CD14-positive monocyte (primary cell): ENCODE data around the gene CCDC85C. TPM values are rescaled to one million over a fixed set of nuclear protein-coding genes. Genes with fewer than 3 reads are reported as not detected.

Experiments used
- DNase-seq, 3 donors: peaks; one replicate each; pipeline ENCODE4 v3.0.0-alpha.2; 2011 to 2022
- H2AFZ ChIP-seq: 2 replicates; pipeline ENCODE4 v1.6.0; 2012; ENCODE audit warnings: mild to moderate bottlenecking, low read depth, low read length, inconsistent platforms; ENCODE audit not compliant: insufficient read depth, poor library complexity, severe bottlenecking
- H3K27ac ChIP-seq, 2 donors: 1 replicate in 1 of 2; 2 replicates in 1 of 2; pipeline ENCODE4 v1.5.1; 2012 to 2013; ENCODE audit warnings: low read length in 2 of 2, control low read depth in 1 of 2, inconsistent platforms in 1 of 2, low read depth in 1 of 2, mild to moderate bottlenecking in 1 of 2
- H3K27me3 ChIP-seq, 2 donors: one replicate each; pipeline versions ENCODE4 v1.6.0 to v1.6.1; 2011 to 2013; ENCODE audit warnings: low read length in 2 of 2; ENCODE audit not compliant: control insufficient read depth in 2 of 2, insufficient read depth in 2 of 2
- H3K36me3 ChIP-seq, 2 donors: replicated peaks in 1 of 2; 1 replicate in 1 of 2; 2 replicates in 1 of 2; pipeline versions ENCODE4 v1.5.1 to v1.6.1; 2012 to 2013; ENCODE audit warnings: low read length in 2 of 2, control low read depth in 1 of 2, inconsistent platforms in 1 of 2, mild to moderate bottlenecking in 1 of 2; ENCODE audit not compliant: insufficient read depth in 2 of 2, control insufficient read depth in 1 of 2
- H3K4me1 ChIP-seq, 2 donors: 1 replicate in 1 of 2; 2 replicates in 1 of 2; pipeline versions ENCODE4 v1.5.1 to v1.6.1; 2012 to 2013; ENCODE audit warnings: low read length in 2 of 2, control low read depth in 1 of 2, inconsistent platforms in 1 of 2, mild to moderate bottlenecking in 1 of 2, moderate library complexity in 1 of 2; ENCODE audit not compliant: insufficient read depth in 2 of 2, control insufficient read depth in 1 of 2
- H3K4me2 ChIP-seq: replicated peaks from 2 replicates; pipeline ENCODE3; 2012; ENCODE audit warnings: low read length, moderate library complexity, mild to moderate bottlenecking; ENCODE audit not compliant: poor library complexity, severe bottlenecking; ENCODE audit errors: extremely low read depth
- H3K4me3 ChIP-seq, 3 experiments: fragments of 200-600 bp in 1 of 3; sonication (generic) in 1 of 3; replicated peaks in 1 of 3; 1 replicate in 2 of 3; 2 replicates in 1 of 3; pipeline ENCODE4 v1.5.1; 2011 to 2013; ENCODE audit warnings: low read length in 3 of 3, mild to moderate bottlenecking in 3 of 3, control low read depth in 2 of 3, low read depth in 2 of 3, inconsistent platforms in 1 of 3, moderate library complexity in 1 of 3
- H3K79me2 ChIP-seq: 2 replicates; pipeline ENCODE4 v1.6.0; 2012; ENCODE audit warnings: mild to moderate bottlenecking, control low read depth, inconsistent platforms, low read length, moderate library complexity; ENCODE audit not compliant: insufficient read depth
- H3K9ac ChIP-seq: 2 replicates; pipeline ENCODE4 v1.6.0; 2017; ENCODE audit warnings: low read length, mild to moderate bottlenecking; ENCODE audit not compliant: insufficient read depth, poor library complexity, severe bottlenecking
- H3K9me3 ChIP-seq, 2 donors: replicated peaks in 1 of 2; 1 replicate in 1 of 2; 2 replicates in 1 of 2; pipeline versions ENCODE4 v1.5.1 to v1.6.1; 2012 to 2013; ENCODE audit warnings: low read length in 2 of 2, control low read depth in 1 of 2; ENCODE audit not compliant: control insufficient read depth in 1 of 2, insufficient read depth in 1 of 2
- H4K20me1 ChIP-seq: 2 replicates; pipeline ENCODE4 v1.6.0; 2012; ENCODE audit warnings: mild to moderate bottlenecking, low read length, control low read depth, moderate library complexity; ENCODE audit not compliant: insufficient read depth
- H3K27ac Mint-ChIP-seq, 7 donors: one replicate each; pipeline ENCODE4 v1.8.0; 2020; ENCODE audit warnings: mild to moderate bottlenecking in 7 of 7, mixed read lengths in 7 of 7, moderate library complexity in 6 of 7, inconsistent platforms in 2 of 7
- H3K27me3 Mint-ChIP-seq, 3 donors: one replicate each; pipeline ENCODE4 v1.8.0; 2021 to 2022; ENCODE audit warnings: low read depth in 3 of 3, mild to moderate bottlenecking in 3 of 3, mixed read lengths in 3 of 3, moderate library complexity in 3 of 3, inconsistent platforms in 1 of 3
- H3K36me3 Mint-ChIP-seq, 2 donors: one replicate each; pipeline ENCODE4 v1.8.0; 2020; ENCODE audit warnings: mixed read lengths in 2 of 2, inconsistent platforms in 1 of 2, mild to moderate bottlenecking in 1 of 2
- H3K4me1 Mint-ChIP-seq: one replicate; pipeline ENCODE4 v1.8.0; 2020; ENCODE audit warnings: mild to moderate bottlenecking, mixed read lengths
- H3K4me3 Mint-ChIP-seq, 2 donors: one replicate each; pipeline ENCODE4 v1.8.0; 2020; ENCODE audit warnings: mild to moderate bottlenecking in 2 of 2, mixed read lengths in 2 of 2, moderate library complexity in 1 of 2
- H3K9me3 Mint-ChIP-seq, 7 donors: one replicate each; pipeline ENCODE4 v1.8.0; 2020 to 2022; ENCODE audit warnings: mixed read lengths in 7 of 7, mild to moderate bottlenecking in 6 of 7, moderate library complexity in 6 of 7, inconsistent platforms in 2 of 7
- WGBS: methylation state at CpG from one replicate; pipeline ENCODE4 v1.1.5; 2013; ENCODE audit warnings: missing lambda C conversion rate; ENCODE audit not compliant: insufficient coverage; 5-methylcytosine and 5-hydroxymethylcytosine counted together
- intact Hi-C, 2 donors: fragments of 100-400 bp; cut with micrococcal nuclease; formaldehyde crosslinking; loops; one replicate each; pipeline versions ENCODE4 v1.15.0 to v1.15.1; 2023
- polyA plus RNA-seq, 3 donors: library from polyadenylated mRNA; depleted of rRNA in 1 of 3; unstranded in 2 of 3; stranded (reverse) in 1 of 3; fragments of 300-500 nt in 2 of 3; fragments of >200 nt in 1 of 3; fragmentation: Illumina TruSeq in 2 of 3; gene quantifications; 1 replicate in 2 of 3; 2 replicates in 1 of 3; pipeline ENCODE4 v1.2.3, GENCODE V29; 2012 to 2021
- TF ChIP-seq, protein P1 (sequence below): fragments of 200-600 bp; IDR thresholded peaks from one replicate; pipeline ENCODE4 v1.8.0; 2022; ENCODE audit warnings: antibody characterized with exemption, mild to moderate bottlenecking

Gene CCDC85C
- polyA plus RNA-seq, 3 donors = under 0.01 to 0.03 TPM; not detected in 1

DNA sequence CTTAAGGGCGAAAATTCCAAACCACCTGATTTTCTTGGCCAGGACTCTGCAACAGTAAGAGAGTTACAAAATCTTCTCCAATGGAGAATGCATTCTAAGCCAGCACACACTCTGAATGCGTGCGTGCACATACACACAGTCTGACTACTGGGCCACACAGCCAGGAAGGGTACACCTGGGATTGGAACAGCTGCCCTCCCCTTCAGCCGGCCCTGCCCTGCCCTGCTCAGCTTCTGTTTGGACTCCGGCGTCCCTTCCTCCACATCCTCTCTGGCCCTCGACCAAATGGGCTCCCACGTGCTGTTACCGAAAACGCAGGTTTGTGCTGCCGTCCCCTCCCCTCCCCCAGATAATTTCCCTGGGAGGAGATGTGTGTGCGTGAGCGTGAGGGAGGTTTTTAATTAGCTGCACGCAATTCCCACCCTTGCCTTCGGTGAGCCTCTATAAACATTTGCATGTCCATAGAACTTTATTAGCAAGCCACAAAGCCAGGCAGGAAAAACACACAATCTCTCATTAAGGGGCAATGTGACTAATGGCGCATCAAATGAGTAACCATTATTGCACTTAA lies 79.8 kb downstream of the CCDC85C start:
- Mint-ChIP-seq H3K4me1 (no peaks in the 10 kb centered on the region), H3K27ac (no peak overlapping the region), H3K4me3 (no peak overlapping the region), H3K9me3 (no peaks in the 10 kb centered on the region), H3K27me3 (peaks cover 1 to 5% (median 3%) of the 10 kb centered on the region in 3 donors), H3K36me3 (no peaks in the 10 kb centered on the region)
- Histone ChIP-seq H3K27ac (no peak overlapping the region), H3K4me3 (no peak overlapping the region), H2AFZ (no peak overlapping the region), H3K9ac (no peak overlapping the region), H3K79me2 (no peaks in the 10 kb centered on the region), H3K4me1 (no peaks in the 10 kb centered on the region), H3K4me2 (no peak overlapping the region), H3K27me3 (no peaks in the 10 kb centered on the region), H3K36me3 (no peaks in the 10 kb centered on the region), H4K20me1 (no peaks in the 10 kb centered on the region), H3K9me3 (no peaks in the 10 kb centered on the region)
- 97% methylated on average over 7 of the region's 16 CpGs for WGBS
- DNase-seq = no peak
- intact Hi-C loops = loop anchor here in 1 of 2 donors (5.0 kb wide), 1 partner anchor 358 kb away; no protein-coding TSS in a partner anchor
- TF ChIP-seq, protein P1, sequence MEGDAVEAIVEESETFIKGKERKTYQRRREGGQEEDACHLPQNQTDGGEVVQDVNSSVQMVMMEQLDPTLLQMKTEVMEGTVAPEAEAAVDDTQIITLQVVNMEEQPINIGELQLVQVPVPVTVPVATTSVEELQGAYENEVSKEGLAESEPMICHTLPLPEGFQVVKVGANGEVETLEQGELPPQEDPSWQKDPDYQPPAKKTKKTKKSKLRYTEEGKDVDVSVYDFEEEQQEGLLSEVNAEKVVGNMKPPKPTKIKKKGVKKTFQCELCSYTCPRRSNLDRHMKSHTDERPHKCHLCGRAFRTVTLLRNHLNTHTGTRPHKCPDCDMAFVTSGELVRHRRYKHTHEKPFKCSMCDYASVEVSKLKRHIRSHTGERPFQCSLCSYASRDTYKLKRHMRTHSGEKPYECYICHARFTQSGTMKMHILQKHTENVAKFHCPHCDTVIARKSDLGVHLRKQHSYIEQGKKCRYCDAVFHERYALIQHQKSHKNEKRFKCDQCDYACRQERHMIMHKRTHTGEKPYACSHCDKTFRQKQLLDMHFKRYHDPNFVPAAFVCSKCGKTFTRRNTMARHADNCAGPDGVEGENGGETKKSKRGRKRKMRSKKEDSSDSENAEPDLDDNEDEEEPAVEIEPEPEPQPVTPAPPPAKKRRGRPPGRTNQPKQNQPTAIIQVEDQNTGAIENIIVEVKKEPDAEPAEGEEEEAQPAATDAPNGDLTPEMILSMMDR = no peak

DNA sequence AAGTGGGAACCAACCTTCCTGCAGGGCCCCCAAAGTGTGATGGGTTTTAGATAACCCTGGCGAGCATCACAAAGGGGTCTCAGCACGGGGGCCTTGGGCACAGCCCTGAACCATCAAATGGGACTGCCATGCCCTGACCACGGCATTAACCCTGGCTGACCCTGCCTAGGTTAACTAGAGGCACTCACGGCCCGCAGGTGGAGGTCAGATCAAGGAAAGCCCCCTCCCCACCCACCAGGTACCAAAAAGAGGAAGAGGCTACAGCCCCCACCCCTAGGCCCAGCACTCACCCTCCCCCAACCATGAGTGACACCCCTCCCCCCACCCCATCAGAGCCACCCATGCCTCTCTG lies 80.3 kb downstream of the CCDC85C start:
- DNase-seq = no peak
- Mint-ChIP-seq H3K27me3 (peaks cover 0 to 5% (median 3%) of the 10 kb centered on the region in 3 donors), H3K36me3 (no peaks in the 10 kb centered on the region), H3K9me3 (no peaks in the 10 kb centered on the region), H3K4me1 (no peaks in the 10 kb centered on the region), H3K27ac (no peak overlapping the region), H3K4me3 (no peak overlapping the region)
- H3K4me3 ChIP-seq = no peak overlapping the region
- H3K4me2 ChIP-seq = no peak overlapping the region
- H3K27ac ChIP-seq = no peak overlapping the region
- no peaks in the 10 kb centered on the region for H3K27me3 ChIP-seq
- H3K4me1 ChIP-seq = no peaks in the 10 kb centered on the region
- no peaks in the 10 kb centered on the region for H3K79me2 ChIP-seq
- H3K9me3 ChIP-seq = no peaks in the 10 kb centered on the region
- no peaks in the 10 kb centered on the region for H4K20me1 ChIP-seq
- no peak overlapping the region for H2AFZ ChIP-seq
- TF ChIP-seq, protein P1 = no peak
- 82% methylated on average over 4 of the region's 5 CpGs for WGBS
- intact Hi-C loops = loop anchor here in 1 of 2 donors (5.0 kb wide), 1 partner anchor 359 kb away; no protein-coding TSS in a partner anchor
- H3K36me3 ChIP-seq = no peaks in the 10 kb centered on the region
- no peak overlapping the region for H3K9ac ChIP-seq
